ENCODE measurements around the gene VAPA.

DNA sequence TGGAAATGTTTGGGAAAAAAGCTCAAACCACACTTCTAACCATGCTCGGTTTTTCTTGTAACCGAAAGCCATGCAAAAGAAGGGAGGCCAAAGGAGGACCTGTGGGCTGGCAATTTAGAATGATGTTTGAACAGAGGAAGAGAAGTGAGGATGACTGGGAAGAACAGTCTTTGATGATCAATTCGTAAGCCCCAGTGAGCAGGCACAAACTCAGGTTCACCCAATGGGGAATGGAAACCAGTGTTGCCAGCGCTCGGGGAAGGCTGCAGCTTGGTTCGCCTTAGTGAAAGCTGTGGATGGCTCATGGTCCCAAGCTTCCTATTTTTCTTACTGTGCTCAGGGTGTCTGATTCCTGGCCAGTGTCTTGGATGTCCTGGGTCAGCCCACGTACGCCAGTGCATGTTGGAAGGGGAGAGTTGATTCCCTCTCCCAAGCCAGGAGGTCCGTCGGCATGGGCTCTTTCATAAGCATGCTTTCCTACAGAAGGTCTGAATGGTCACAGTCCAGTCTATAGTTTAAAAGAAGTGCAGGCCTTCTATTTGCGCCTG is 79.2 kb downstream of the VAPA start:
- no peak for TF ChIP-seq POLR2A (IDR thresholded peaks at IDR 0.05)
- no peak for TF ChIP-seq CTCF (IDR thresholded peaks at IDR 0.05)
- TF ChIP-seq POLR2AphosphoS5 (IDR thresholded peaks at IDR 0.05): no peak

Measured in suprapubic skin (tissue), 4 donors.